Hepatocyte (in vitro differentiated cells): ENCODE data around the gene RBKS.
"Not testable (repeated sequence)": the region's sequence is repeated elsewhere in the genome, so short reads cannot be mapped to it uniquely, and the experiment has no call there.

ENCODE experiments used
- CTCF ChIP-seq: fragments of 200-600 bp; sonication (generic); IDR thresholded peaks from 2 replicates; pipeline ENCODE4 v1.5.1; 2016; ENCODE audit warnings: antibody characterized with exemption, mild to moderate bottlenecking; ENCODE audit not compliant: poor library complexity
- EZH2 ChIP-seq: fragments of 200-600 bp; sonication (generic); IDR thresholded peaks from 2 replicates; pipeline ENCODE4 v1.6.1; 2016; ENCODE audit warnings: antibody characterized with exemption, mild to moderate bottlenecking, borderline replicate concordance
- EZH2phosphoT487 ChIP-seq: fragments of 200-600 bp; sonication (generic); IDR thresholded peaks from one replicate; pipeline ENCODE4 v1.6.1; 2018; ENCODE audit warnings: antibody characterized with exemption, mild to moderate bottlenecking, low read depth, moderate library complexity; ENCODE audit not compliant: unreplicated experiment, severe bottlenecking

GRCh38 chr2:27748803-27749554, 141.2 kb downstream of the RBKS start:
- TF ChIP-seq CTCF, EZH2, EZH2phosphoT487: not testable (repeated sequence)
